Endothelial cell of umbilical vein (primary cell): ENCODE results near the gene USHBP1. TPM values are rescaled to one million over a fixed set of nuclear protein-coding genes. Genes with fewer than 3 reads are reported as not detected.

Source experiments
- BruUV-seq: library from RNA; stranded (reverse); fragments of 400-500 nt; replicated peaks from 2 replicates; lab custom pipeline; 2021; lab: Mats Ljungman, UMichigan
- CTCF ChIA-PET: fragments of 300-600, 350-600 bp; sonication (Branson Sonifier 250); formaldehyde crosslinking; loops from one replicate; lab custom pipeline; 2021; ENCODE audit warnings: antibody characterized with exemption, inconsistent platforms; lab: Charles Lee
- POLR2A ChIA-PET: fragments of 300-600, 350-600 bp; sonication (Branson Sonifier 250); formaldehyde crosslinking; loops from one replicate; lab custom pipeline; 2021; ENCODE audit warnings: antibody characterized with exemption, inconsistent platforms; lab: Charles Lee
- DNase-seq: peaks from one replicate; pipeline ENCODE4 v3.0.0-alpha.2; 2011; ENCODE audit warnings: low read depth, low spot score
- FAIRE-seq: peaks from 2 replicates; lab custom pipeline; 2011; peaks lifted over from hg19 to GRCh38; lab: Jason Lieb, UNC
- H2AFZ ChIP-seq: 2 replicates; pipeline ENCODE4 v1.6.0; 2012; ENCODE audit warnings: low read depth, low read length, control low read depth, inconsistent platforms
- H3K27ac ChIP-seq: 2 replicates; pipeline ENCODE4 v1.5.1; 2011; ENCODE audit warnings: low read depth, mild to moderate bottlenecking, control low read depth, low read length, moderate library complexity; ENCODE audit not compliant: insufficient read depth
- H3K27me3 ChIP-seq, 2 experiments: 2 replicates each; pipeline versions ENCODE4 v1.6.0 to v1.6.1; 2011; ENCODE audit warnings: low read length in 2 of 2, mixed read lengths in 1 of 2; ENCODE audit not compliant: control insufficient read depth in 2 of 2, insufficient read depth in 2 of 2
- H3K36me3 ChIP-seq, 2 experiments: 2 replicates in 1 of 2; 3 replicates in 1 of 2; pipeline ENCODE4 v1.5.1; 2011; ENCODE audit warnings: low read length in 2 of 2, mild to moderate bottlenecking in 1 of 2, moderate library complexity in 1 of 2; ENCODE audit not compliant: control insufficient read depth in 2 of 2, insufficient read depth in 2 of 2; ENCODE audit errors: extremely low read depth in 1 of 2
- H3K4me1 ChIP-seq: 3 replicates; pipeline ENCODE4 v1.5.1; 2011; ENCODE audit warnings: mild to moderate bottlenecking, low read length; ENCODE audit not compliant: control insufficient read depth, insufficient read depth; ENCODE audit errors: extremely low read depth
- H3K4me2 ChIP-seq: 2 replicates; pipeline ENCODE4 v1.6.1; 2011; ENCODE audit warnings: low read length, control low read depth, mixed read lengths; ENCODE audit not compliant: insufficient read depth
- H3K4me3 ChIP-seq, 3 experiments: fragments of 200-600 bp in 1 of 3; sonication (generic), shearing (Covaris generic) in 1 of 3; replicated peaks in 1 of 3; 2 replicates each; pipeline ENCODE4 v1.5.1; 2011 to 2016; ENCODE audit warnings: control low read depth in 3 of 3, low read length in 3 of 3, mild to moderate bottlenecking in 2 of 3, inconsistent platforms in 1 of 3, low read depth in 1 of 3, moderate library complexity in 1 of 3; ENCODE audit not compliant: insufficient read depth in 1 of 3
- H3K79me2 ChIP-seq: 2 replicates; pipeline ENCODE4 v1.6.0; 2012; ENCODE audit warnings: low read length, inconsistent platforms; ENCODE audit not compliant: control insufficient read depth, insufficient read depth
- H3K9ac ChIP-seq: replicated peaks from 2 replicates; pipeline ENCODE3; 2011; ENCODE audit warnings: low read length, control low read depth; ENCODE audit not compliant: insufficient read depth; ENCODE audit errors: extremely low read depth
- H3K9me1 ChIP-seq: replicated peaks from 3 replicates; pipeline ENCODE4 v1.6.0; 2011; ENCODE audit warnings: mild to moderate bottlenecking, low read length; ENCODE audit not compliant: control insufficient read depth, insufficient read depth; ENCODE audit errors: extremely low read depth
- H3K9me3 ChIP-seq: replicated peaks from 2 replicates; pipeline ENCODE4 v1.5.1; 2012; ENCODE audit warnings: low read length, inconsistent platforms; ENCODE audit not compliant: control insufficient read depth, insufficient read depth
- H4K20me1 ChIP-seq: replicated peaks from 2 replicates; pipeline ENCODE3; 2011; ENCODE audit warnings: mild to moderate bottlenecking, low read length; ENCODE audit not compliant: control insufficient read depth, insufficient read depth; ENCODE audit errors: extremely low read depth
- CTCF ChIP-seq, 2 donors: IDR thresholded peaks; 1 replicate in 1 of 2; 2 replicates in 1 of 2; pipeline ENCODE4 v1.5.1; 2011; ENCODE audit warnings: low read length in 2 of 2, mild to moderate bottlenecking in 2 of 2, moderate library complexity in 2 of 2, control low read depth in 1 of 2, inconsistent platforms in 1 of 2, low read depth in 1 of 2; ENCODE audit not compliant: insufficient read depth in 1 of 2; ENCODE audit errors: extremely low read depth in 1 of 2
- EZH2 ChIP-seq: IDR thresholded peaks from 2 replicates; pipeline ENCODE4 v1.6.1; 2012; ENCODE audit warnings: borderline replicate concordance, low read depth, mild to moderate bottlenecking, moderate library complexity, low read length, inconsistent platforms; ENCODE audit not compliant: severe bottlenecking
- FOS ChIP-seq: IDR thresholded peaks from 2 replicates; pipeline ENCODE4 v1.6.1; 2011; ENCODE audit warnings: mild to moderate bottlenecking, low read length, moderate library complexity, borderline replicate concordance; ENCODE audit not compliant: insufficient read depth
- GATA2 ChIP-seq: IDR thresholded peaks from 2 replicates; pipeline ENCODE4 v1.7.0; 2011; ENCODE audit warnings: low read depth, mild to moderate bottlenecking, moderate library complexity, mixed read lengths, low read length; ENCODE audit not compliant: insufficient read length, insufficient read depth
- JUN ChIP-seq: IDR thresholded peaks from 2 replicates; pipeline ENCODE4 v1.6.1; 2011; ENCODE audit warnings: borderline replicate concordance, low read depth; ENCODE audit not compliant: insufficient read length, insufficient read depth
- MAX ChIP-seq: IDR thresholded peaks from 2 replicates; pipeline ENCODE4 v1.6.1; 2011; ENCODE audit not compliant: insufficient read depth, insufficient read length
- MYC ChIP-seq: IDR thresholded peaks from one replicate; pipeline ENCODE4 v1.6.1; 2011; ENCODE audit warnings: mild to moderate bottlenecking, low read depth, low read length
- POLR2A ChIP-seq: IDR thresholded peaks from 2 replicates; pipeline ENCODE4 v1.6.1; 2012; ENCODE audit warnings: low read depth, mild to moderate bottlenecking, control low read depth, low read length
- POLR2AphosphoS5 ChIP-seq: IDR thresholded peaks from 2 replicates; pipeline ENCODE4 v1.6.1; 2012; ENCODE audit warnings: low read depth, mild to moderate bottlenecking, control low read depth, low read length, moderate library complexity; ENCODE audit not compliant: insufficient read depth
- dilution Hi-C: fragments of 300-500 bp; cut with MboI; formaldehyde crosslinking; loops from one replicate; pipeline ENCODE4 v1.15.0; 2019; ENCODE audit warnings: low sequenced_read_pairs; ENCODE audit not compliant: extremely low pct_ligation_motif_present
- intact Hi-C: fragments of 100-400 bp; cut with micrococcal nuclease; formaldehyde crosslinking; loops from one replicate; pipeline ENCODE4 v1.10.0; 2022
- polyA plus RNA-seq, 4 experiments: library from polyadenylated mRNA; depleted of rRNA in 3 of 4; stranded (reverse) in 3 of 4; unstranded in 1 of 4; fragments of >200 nt; gene quantifications; 2 replicates each; pipeline versions ENCODE4 v1.2.1 to v1.2.3, GENCODE V29; 2011 to 2012; ENCODE audit warnings: missing spikeins in 1 of 4
- total RNA-seq: library from RNA; stranded (reverse); gene quantifications from 2 replicates; pipeline ENCODE4 v1.2.3, GENCODE V29; 2021

The USHBP1 gene
- total and polyA plus RNA-seq, 2 donors (not counting 3 experiments of a cell fraction or from before 2014, with no cell fraction given) = 14.8 to 20.4 TPM

GRCh38 chr19:17220207-17220758 lies 44.3 kb downstream of the USHBP1 start:
- no peaks in the 10 kb centered on the region for H3K4me1 ChIP-seq
- intact Hi-C loops (no loop called here), dilution Hi-C loops (no loop called here)
- no peaks in the 10 kb centered on the region for H3K79me2 ChIP-seq
- no peak overlapping the region for H2AFZ ChIP-seq
- H3K4me3 ChIP-seq = no peak overlapping the region
- CTCF ChIA-PET = interaction anchor here (0.7 to 1.2 kb wide), 2 partner anchors 62 to 152 kb away, joined by 3 to 4 read pairs; no protein-coding TSS in a partner anchor
- POLR2A ChIA-PET = interaction anchor here (0.7 kb wide), 1 partner anchor 197 kb away, joined by 4 read pairs; no protein-coding TSS in a partner anchor
- H3K9ac ChIP-seq = no peak overlapping the region
- FAIRE-seq (no peak), DNase-seq (peak; percentile 35)
- no peaks in the 10 kb centered on the region for H3K9me1 ChIP-seq
- H4K20me1 ChIP-seq = no peaks in the 10 kb centered on the region
- no peak overlapping the region for H3K27ac ChIP-seq
- no peak overlapping the region for H3K4me2 ChIP-seq
- H3K9me3 ChIP-seq = no peaks in the 10 kb centered on the region
- no TSS peak for BruUV-seq
- peaks cover 0 to 2% of the 10 kb centered on the region in 2 experiments for H3K36me3 ChIP-seq
- TF ChIP-seq FOS (peak; percentile 48), CTCF (IDR thresholded peaks at IDR 0.05; ENCODE audit: extremely low read depth in 1 of 2, insufficient read depth in 1 of 2, low read depth in 1 of 2, low read length in 2 of 2) (no peak), JUN (peak; percentile 45)
- no peaks in the 10 kb centered on the region for H3K27me3 ChIP-seq

GRCh38 chr19:17219286-17219685 lies 45.3 kb downstream of the USHBP1 start:
- Histone ChIP-seq H3K9me1 (no peaks in the 10 kb centered on the region), H3K27me3 (no peaks in the 10 kb centered on the region), H2AFZ (no peak overlapping the region), H3K36me3 (peaks cover 0 to 2% of the 10 kb centered on the region in 2 experiments), H3K4me1 (peaks cover 7% of the 10 kb centered on the region), H3K4me2 (no peak overlapping the region), H3K79me2 (no peaks in the 10 kb centered on the region), H3K9ac (no peak overlapping the region), H4K20me1 (no peaks in the 10 kb centered on the region), H3K9me3 (no peaks in the 10 kb centered on the region), H3K27ac (no peak overlapping the region), H3K4me3 (no peak overlapping the region)
- POLR2A ChIA-PET = no interaction called here
- FAIRE-seq = no peak
- intact Hi-C loops (no loop called here), dilution Hi-C loops (no loop called here)
- no TSS peak for BruUV-seq
- CTCF ChIA-PET = no interaction called here
- no peak for DNase-seq
- TF ChIP-seq MYC = no peak
- TF ChIP-seq POLR2AphosphoS5 = no peak
- TF ChIP-seq JUN = no peak
- no peak for TF ChIP-seq POLR2A
- TF ChIP-seq CTCF (IDR thresholded peaks at IDR 0.05; ENCODE audit: extremely low read depth in 1 of 2, insufficient read depth in 1 of 2, low read depth in 1 of 2, low read length in 2 of 2) = no peak
- no peak for TF ChIP-seq MAX
- no peak for TF ChIP-seq FOS
- no peak for TF ChIP-seq EZH2
- TF ChIP-seq GATA2 = no peak
